Keratinocyte (primary cell): Measurements from ENCODE around the gene IFNA5. TPM values are rescaled to one million over a fixed set of nuclear protein-coding genes. Genes with fewer than 3 reads are reported as not detected.
A peak's percentile ranks its signal among the peaks of the same experiment; 100 is the strongest.

Source experiments
- DNase-seq: peaks from one replicate; pipeline ENCODE4 v3.0.0-alpha.2; 2011; ENCODE audit warnings: low read depth, missing footprints, low spot score
- FAIRE-seq: peaks from 2 replicates; lab custom pipeline; 2011; peaks lifted over from hg19 to GRCh38; lab: Jason Lieb, UNC
- H2AFZ ChIP-seq: 2 replicates; pipeline ENCODE4 v1.6.0; 2012; ENCODE audit warnings: low read length, control low read depth, inconsistent platforms; ENCODE audit not compliant: control insufficient read depth
- H3K27ac ChIP-seq: 2 replicates; pipeline ENCODE4 v1.5.1; 2011; ENCODE audit warnings: low read length; ENCODE audit not compliant: control insufficient read depth, insufficient read depth
- H3K27me3 ChIP-seq: 3 replicates; pipeline ENCODE4 v1.6.0; 2011; ENCODE audit warnings: low read length; ENCODE audit not compliant: control insufficient read depth, insufficient read depth; ENCODE audit errors: extremely low read depth
- H3K36me3 ChIP-seq, 2 experiments: 2 replicates in 1 of 2; 3 replicates in 1 of 2; pipeline ENCODE4 v1.5.1; 2011; ENCODE audit warnings: low read length in 2 of 2, mild to moderate bottlenecking in 1 of 2; ENCODE audit not compliant: control insufficient read depth in 2 of 2, insufficient read depth in 2 of 2; ENCODE audit errors: extremely low read depth in 1 of 2
- H3K4me1 ChIP-seq: 3 replicates; pipeline ENCODE4 v1.5.1; 2011; ENCODE audit warnings: low read length; ENCODE audit not compliant: control insufficient read depth, insufficient read depth; ENCODE audit errors: extremely low read depth
- H3K4me2 ChIP-seq: 3 replicates; pipeline ENCODE4 v1.6.0; 2011; ENCODE audit warnings: low read depth, low read length; ENCODE audit not compliant: control insufficient read depth, insufficient read depth; ENCODE audit errors: extremely low read depth
- H3K4me3 ChIP-seq, 3 experiments: fragments of 200-600 bp in 1 of 3; sonication (generic) in 1 of 3; 2 replicates in 2 of 3; 3 replicates in 1 of 3; pipeline ENCODE4 v1.5.1; 2011 to 2016; ENCODE audit warnings: low read length in 3 of 3, mild to moderate bottlenecking in 3 of 3, control low read depth in 2 of 3, inconsistent platforms in 1 of 3, low read depth in 1 of 3, mixed read lengths in 1 of 3, mixed run types in 1 of 3, moderate library complexity in 1 of 3; ENCODE audit not compliant: control insufficient read depth in 2 of 3, insufficient read depth in 2 of 3; ENCODE audit errors: extremely low read depth in 1 of 3
- H3K79me2 ChIP-seq: 2 replicates; pipeline ENCODE4 v1.6.0; 2012; ENCODE audit warnings: low read length; ENCODE audit not compliant: control insufficient read depth, insufficient read depth
- H3K9ac ChIP-seq: 3 replicates; pipeline ENCODE4 v1.6.0; 2011; ENCODE audit warnings: low read length; ENCODE audit not compliant: control insufficient read depth, insufficient read depth; ENCODE audit errors: extremely low read depth
- H3K9me1 ChIP-seq: 3 replicates; pipeline ENCODE4 v1.6.0; 2011; ENCODE audit warnings: low read length; ENCODE audit not compliant: control insufficient read depth, insufficient read depth; ENCODE audit errors: extremely low read depth
- H3K9me3 ChIP-seq: 2 replicates; pipeline ENCODE4 v1.5.1; 2012; ENCODE audit warnings: low read depth, low read length; ENCODE audit not compliant: control insufficient read depth
- H4K20me1 ChIP-seq: 3 replicates; pipeline ENCODE4 v1.6.0; 2011; ENCODE audit warnings: low read length; ENCODE audit not compliant: control insufficient read depth, insufficient read depth; ENCODE audit errors: extremely low read depth
- CTCF ChIP-seq, 3 experiments: IDR thresholded peaks in 1 of 3; conservative IDR thresholded peaks in 1 of 3; optimal IDR thresholded peaks in 1 of 3; 2 replicates in 2 of 3; 3 replicates in 1 of 3; pipeline versions ENCODE3 to v1.5.1; 2011; ENCODE audit warnings: low read length in 3 of 3, mild to moderate bottlenecking in 3 of 3, moderate library complexity in 2 of 3, control low read depth in 1 of 3, inconsistent platforms in 1 of 3; ENCODE audit not compliant: insufficient read depth in 2 of 3; ENCODE audit errors: extremely low read depth in 1 of 3
- EZH2 ChIP-seq: IDR thresholded peaks from one replicate; pipeline ENCODE4 v1.6.1; 2012; ENCODE audit warnings: inconsistent platforms, mild to moderate bottlenecking, low read length, moderate library complexity
- dilution Hi-C: fragments of 300-500 bp; cut with MboI; formaldehyde crosslinking; loops from one replicate; pipeline ENCODE4 v1.7.0; 2020; ENCODE audit warnings: low sequenced_read_pairs; ENCODE audit not compliant: extremely low pct_ligation_motif_present
- polyA plus RNA-seq, 5 experiments: library from polyadenylated mRNA; depleted of rRNA in 3 of 5; stranded (reverse) in 3 of 5; stranded (forward) in 1 of 5; unstranded in 1 of 5; fragments of >200 nt; gene quantifications; 1 replicate in 1 of 5; 2 replicates in 3 of 5; 3 replicates in 1 of 5; pipeline versions ENCODE4 v1.2.1 to v1.2.3, GENCODE V29; 2011 to 2012; ENCODE audit warnings: missing spikeins in 2 of 5, low read depth in 1 of 5, low replicate concordance in 1 of 5

The IFNA5 gene
- polyA plus RNA-seq, 1 donor (not counting 4 experiments of a cell fraction or from before 2014, with no cell fraction given), result not detected

GRCh38 chr9:21336457-21336856 lies 31.3 kb upstream of the IFNA5 start:
- H3K27ac ChIP-seq, result no peak overlapping the region
- H4K20me1 ChIP-seq, result no peaks in the 10 kb centered on the region
- H3K36me3 ChIP-seq, result peaks cover 0 to 7% of the 10 kb centered on the region in 2 experiments
- peaks cover 36% of the 10 kb centered on the region for H3K79me2 ChIP-seq
- no peaks in the 10 kb centered on the region for H3K9me1 ChIP-seq
- no peak overlapping the region for H3K9ac ChIP-seq
- dilution Hi-C loops, result no loop called here
- no peak overlapping the region for H3K4me3 ChIP-seq
- no peak for TF ChIP-seq EZH2
- no peak for TF ChIP-seq CTCF (optimal IDR thresholded peaks at IDR 0.05 in 1 of 3, IDR thresholded peaks at IDR 0.05 in 1 of 3, conservative IDR thresholded peaks at IDR 0.05 in 1 of 3; ENCODE audit: extremely low read depth in 1 of 3, insufficient read depth in 2 of 3, low read length in 3 of 3)
- H2AFZ ChIP-seq, result no peak overlapping the region
- no peaks in the 10 kb centered on the region for H3K9me3 ChIP-seq
- no peak for DNase-seq
- peaks cover 17% of the 10 kb centered on the region for H3K4me1 ChIP-seq
- FAIRE-seq, result no peak
- H3K27me3 ChIP-seq, result no peaks in the 10 kb centered on the region
- H3K4me2 ChIP-seq, result no peak overlapping the region

GRCh38 chr9:21334701-21335632 lies 29.9 kb upstream of the IFNA5 start, which contains the start of gene KLHL9:
KLHL9 (minus strand) TSS chr9:21335404; CDS start chr9:21334859, 545 bp downstream.
- peaks cover 21% of the 10 kb centered on the region for H3K4me1 ChIP-seq
- peak within 1 kb of the TSS; percentile 78 for H3K4me2 ChIP-seq
- no peaks in the 10 kb centered on the region for H4K20me1 ChIP-seq
- peaks cover 51% of the 10 kb centered on the region for H3K79me2 ChIP-seq
- no peaks in the 10 kb centered on the region for H3K27me3 ChIP-seq
- dilution Hi-C loops, result no loop called here
- peak within 1 kb of the TSS; percentile 93 for H3K9ac ChIP-seq
- peak within 1 kb of the TSS; percentile 69 to 86 (median 75) for H3K4me3 ChIP-seq
- peak; percentile 23 for DNase-seq
- no peaks in the 10 kb centered on the region for H3K9me3 ChIP-seq
- H3K9me1 ChIP-seq, result no peaks in the 10 kb centered on the region
- FAIRE-seq, result peak; percentile 5
- peak within 1 kb of the TSS; percentile 91 for H3K27ac ChIP-seq
- peak within 1 kb of the TSS; percentile 90 for H2AFZ ChIP-seq
- no peak for TF ChIP-seq CTCF (optimal IDR thresholded peaks at IDR 0.05 in 1 of 3, IDR thresholded peaks at IDR 0.05 in 1 of 3, conservative IDR thresholded peaks at IDR 0.05 in 1 of 3; ENCODE audit: extremely low read depth in 1 of 3, insufficient read depth in 2 of 3, low read length in 3 of 3)
- TF ChIP-seq EZH2, result no peak
- H3K36me3 ChIP-seq, result peaks cover 0 to 7% of the 10 kb centered on the region in 2 experiments
